Measurements from ENCODE around the gene UCK2.

UCK2 gene

DNA sequence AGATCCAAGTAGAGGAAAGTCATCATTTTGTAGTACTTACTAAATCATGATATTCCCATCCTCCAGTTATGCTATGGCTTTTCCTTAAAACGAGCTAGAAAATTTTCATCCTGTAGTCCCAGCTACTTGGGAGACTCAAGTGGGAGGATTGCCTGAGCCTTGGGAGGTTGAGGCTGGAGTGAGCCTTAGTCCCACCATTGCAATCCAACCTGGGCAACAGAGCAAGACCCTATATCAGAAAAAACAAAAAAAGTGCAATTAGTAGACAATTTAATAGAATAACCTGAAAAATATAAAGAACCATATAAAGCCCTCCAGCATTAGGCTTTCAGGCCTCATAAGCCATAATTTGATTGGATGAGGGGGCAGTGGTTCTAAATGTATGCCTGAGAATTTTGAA lies 6.8 kb downstream of the UCK2 start:
- no peak for DNase-seq (ENCODE audit: low read depth, low spot score)

DNA sequence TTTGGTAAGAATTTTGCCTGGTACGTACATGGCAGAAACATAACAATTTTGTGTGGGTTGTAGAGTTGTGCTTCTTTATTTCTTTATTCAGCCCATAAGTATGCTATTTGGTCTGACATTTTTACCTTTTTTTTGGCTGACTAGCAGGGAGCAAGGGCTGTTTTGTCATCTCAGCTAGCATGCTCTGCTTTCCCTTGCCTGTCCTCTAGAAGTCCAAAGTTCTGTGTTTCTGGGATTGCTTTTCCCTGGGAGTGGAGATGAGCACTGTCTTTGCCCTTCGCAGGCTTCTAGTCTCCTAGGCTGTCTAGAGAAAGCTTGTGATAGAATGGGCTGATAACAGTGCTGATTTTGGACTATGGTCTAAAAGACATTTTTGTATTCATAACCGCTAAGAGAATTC lies 7.5 kb downstream of the UCK2 start:
- DNase-seq (ENCODE audit: low read depth, low spot score) = no peak

DNA sequence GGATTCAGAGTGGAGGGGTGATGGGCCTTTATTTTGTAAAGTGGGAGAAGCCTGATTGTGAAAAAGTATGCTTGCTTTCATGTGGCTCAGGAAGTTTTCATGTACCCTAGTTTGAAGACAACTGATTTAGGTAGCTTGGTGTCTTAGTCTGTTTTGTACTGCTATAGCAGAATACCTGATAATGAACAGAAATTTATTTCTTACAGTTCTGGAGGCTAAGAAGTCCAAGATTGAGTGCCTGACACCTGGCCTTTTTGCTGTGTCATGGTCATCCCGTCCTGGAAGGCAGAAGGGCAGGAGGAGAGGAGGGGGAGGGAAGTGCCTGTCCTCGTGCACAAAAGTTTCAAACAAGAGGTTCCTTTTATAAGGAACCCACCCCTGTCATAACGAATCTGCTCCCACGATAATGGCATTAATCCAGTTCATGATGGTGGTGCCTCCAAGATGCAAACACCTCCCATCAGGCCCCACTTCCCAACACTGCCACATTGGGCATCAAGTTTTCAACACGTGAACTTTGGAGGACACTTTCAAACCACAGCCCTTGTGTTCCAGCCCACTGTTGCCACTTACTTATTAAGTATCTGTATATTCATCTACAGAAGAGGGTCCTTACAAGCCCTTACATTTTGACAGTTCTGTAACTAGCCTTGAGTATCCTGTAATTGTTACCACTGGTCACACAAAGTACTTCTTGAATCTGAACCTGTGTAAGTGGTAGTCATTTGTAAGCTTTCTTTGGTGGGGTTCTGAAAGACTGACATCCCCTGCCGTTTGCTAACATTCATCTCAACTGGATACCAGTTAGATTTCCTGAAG lies 9.5 kb downstream of the UCK2 start:
- DNase-seq (ENCODE audit: low read depth, low spot score) = no peak

DNA sequence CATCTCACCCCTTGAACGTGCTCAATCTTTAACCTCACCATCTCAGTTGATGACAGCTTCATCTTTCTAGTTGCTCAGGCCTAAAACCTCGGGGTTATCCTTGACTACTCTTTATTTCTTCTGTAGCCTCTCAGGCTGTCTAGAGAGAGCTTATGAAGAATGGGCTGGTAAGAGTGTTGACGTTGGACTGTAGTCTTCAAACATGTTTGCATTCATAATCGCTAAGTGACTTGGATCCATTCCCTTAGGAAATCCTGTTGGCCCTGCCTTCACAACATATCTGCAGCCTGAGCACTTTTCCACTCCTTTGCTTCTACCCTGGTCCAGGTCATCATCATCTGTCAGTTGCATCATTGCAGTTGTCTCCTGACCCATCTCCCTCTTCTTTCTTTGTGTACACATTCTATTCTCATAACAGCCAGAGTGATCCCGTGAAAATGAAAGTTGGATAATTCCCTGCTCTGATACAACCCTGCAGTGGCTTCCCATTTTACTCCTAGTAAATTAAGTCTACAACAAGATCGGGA lies 10.5 kb downstream of the UCK2 start:
- DNase-seq (ENCODE audit: low read depth, low spot score) = no peak

DNA sequence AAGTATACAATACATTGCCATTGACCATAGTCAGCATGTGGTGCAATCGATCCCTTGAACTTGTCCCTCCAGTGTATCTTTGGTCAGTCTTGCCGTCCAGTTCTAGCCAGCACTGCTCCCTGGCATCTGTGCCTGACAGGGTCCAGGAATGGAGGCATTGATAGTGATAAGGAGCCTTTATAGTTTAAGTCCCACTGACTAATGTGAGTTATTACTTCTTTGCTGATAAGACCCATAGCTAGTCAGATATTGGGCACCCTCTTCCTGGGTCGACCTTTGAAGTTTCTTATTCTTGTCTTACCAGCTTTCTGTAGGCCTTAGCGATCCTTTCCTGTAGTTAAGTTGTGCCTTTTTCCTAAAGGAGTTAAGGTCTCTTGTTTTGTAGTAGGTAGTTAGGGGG lies 13.0 kb downstream of the UCK2 start:
- DNase-seq (ENCODE audit: low read depth, low spot score) = no peak

DNA sequence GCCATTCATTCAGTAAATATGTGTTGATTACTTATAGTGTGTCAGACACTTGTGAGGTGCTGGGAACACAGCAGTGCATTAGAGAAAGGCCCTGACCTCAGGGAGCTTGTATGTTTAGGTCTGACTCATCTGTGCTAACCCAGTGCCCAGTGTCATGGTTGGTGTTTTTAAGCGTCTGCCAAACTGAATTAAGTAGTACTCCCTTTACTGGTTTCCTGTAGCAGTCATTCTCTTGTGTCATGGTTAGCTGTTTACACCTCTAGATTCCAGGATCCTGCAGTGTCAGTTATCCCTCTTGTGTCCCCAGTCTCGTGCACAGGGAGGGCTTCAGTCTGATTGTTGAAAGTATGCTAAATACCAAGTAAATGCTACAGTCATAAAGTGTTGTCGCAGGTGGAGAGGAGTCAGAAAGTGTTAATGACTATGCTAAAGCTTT lies 14.2 kb downstream of the UCK2 start:
- DNase-seq (ENCODE audit: low read depth, low spot score) = no peak

DNA sequence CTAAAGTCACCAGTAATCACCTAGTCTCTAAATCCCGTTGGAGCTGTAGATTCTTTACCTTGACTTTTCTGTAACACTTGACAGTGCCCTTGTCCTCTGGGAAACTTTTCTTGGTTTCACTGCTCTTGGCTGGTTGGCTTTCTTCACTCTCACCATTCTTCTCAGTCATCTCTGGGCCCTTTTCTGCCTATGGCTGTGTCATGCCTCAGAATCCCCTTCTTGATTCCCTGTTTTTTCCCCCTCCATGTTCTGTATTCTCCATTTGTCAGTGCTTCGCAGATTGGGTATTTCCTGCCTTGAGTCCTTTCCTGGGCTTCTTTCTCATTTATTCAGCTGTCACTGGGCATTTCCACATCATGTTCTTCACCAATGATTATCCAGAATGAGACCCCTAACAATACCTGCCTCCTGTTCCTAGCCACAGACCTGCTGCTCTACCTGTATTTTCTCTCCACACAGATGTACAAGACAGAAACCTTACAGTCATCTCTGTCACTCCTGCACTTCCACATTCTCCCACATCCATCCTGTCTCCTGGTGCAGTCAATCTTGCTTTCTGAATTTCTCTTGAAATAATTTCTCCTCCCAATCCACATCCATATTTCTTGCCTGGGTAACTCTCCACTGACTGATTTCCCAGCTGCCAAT lies 14.7 kb downstream of the UCK2 start:
- no peak for DNase-seq (ENCODE audit: low read depth, low spot score)

DNA sequence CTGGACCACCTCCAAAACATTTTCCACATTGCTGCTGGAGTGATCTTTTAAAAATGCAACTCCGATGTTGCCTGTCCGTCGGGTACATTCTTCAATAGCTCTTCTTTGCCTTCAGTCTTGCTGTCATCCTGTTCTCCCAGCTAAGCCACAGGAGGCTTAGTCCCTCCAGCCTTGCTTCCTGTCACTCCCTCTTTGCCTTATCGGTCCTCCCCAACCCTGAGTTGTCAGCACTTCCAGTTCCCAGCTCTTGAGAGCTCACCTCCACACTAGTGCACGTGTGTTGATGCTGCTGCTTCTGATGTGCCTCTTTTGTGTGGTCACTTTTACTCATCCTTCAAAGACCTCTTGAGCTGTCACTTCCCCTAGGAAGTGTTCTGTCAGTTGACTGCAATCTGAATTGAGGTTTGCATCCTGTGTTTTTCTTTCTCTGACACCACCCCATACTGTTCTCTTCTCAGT lies 15.3 kb downstream of the UCK2 start:
- no peak for DNase-seq (ENCODE audit: low read depth, low spot score)

DNA sequence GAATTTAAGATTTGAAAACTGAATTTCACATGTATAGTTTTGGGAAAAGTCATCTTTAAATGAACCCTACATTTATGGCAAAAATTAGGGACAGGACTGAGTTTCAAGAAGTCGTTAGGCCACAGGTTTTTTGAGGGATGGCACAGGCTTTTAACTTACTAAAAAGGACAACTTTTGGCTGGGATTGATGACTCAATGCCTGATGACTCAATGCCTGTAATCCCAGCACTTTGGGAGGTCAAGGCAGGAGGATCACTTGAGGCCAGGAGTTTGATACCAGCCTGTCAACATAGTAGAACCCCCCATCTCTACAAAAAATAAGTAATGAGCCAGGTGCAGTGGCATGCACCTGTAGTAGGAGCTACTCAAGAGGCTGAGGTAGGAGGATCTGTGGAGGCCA lies 15.9 kb downstream of the UCK2 start:
- no peak for DNase-seq (ENCODE audit: low read depth, low spot score)

DNA sequence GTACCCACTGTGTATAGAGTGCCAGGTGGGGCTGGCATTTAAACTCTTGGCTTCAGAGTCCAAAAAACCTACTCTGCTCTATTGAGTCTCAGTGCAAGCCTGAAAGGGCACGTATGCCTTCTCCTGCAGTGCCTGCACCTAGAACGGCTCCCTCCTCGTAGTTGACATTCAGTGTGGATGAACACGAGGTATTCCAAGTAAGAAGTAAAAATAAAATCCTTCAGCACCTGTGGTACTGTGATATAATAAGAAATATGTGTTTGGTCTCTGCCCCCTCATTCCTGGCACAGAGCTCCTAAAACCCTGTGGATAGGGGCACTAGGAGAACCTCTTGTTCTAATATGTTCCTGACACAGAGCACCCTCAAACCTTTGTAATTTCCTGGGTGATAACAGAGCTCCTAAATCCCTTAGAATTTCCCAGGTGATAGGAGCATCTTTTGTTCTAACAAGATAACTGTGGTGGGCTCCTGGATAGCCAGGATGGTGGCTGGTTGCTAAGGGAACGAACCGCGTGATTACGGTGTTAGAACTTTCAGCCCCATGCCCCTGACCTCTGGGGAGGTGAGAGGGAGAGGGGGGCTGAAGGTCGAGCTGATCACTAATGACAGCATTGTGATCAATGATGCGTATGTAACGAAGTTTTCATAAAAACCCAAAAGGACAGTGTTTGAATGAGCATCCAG lies 16.8 kb downstream of the UCK2 start:
- DNase-seq (ENCODE audit: low read depth, low spot score) = no peak

DNA sequence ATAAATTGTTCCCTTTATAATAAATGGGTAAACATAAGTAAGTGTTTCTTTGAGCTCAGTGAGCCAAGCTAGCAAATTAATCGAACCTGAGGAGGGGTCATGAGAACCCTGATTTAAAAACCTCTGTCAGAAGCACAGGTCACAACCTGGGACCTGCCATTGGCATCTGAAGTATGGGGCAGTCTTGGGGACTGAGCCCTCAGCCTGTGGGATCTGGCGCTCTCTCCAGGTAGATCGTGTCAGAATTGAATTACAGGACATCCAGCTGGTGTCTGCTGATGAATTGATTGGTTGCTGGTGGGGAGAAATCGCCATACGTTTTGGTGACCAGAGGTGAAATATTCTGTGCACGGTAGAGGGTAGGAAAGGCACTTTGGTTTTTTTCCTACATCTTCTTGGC lies 17.5 kb downstream of the UCK2 start:
- no peak for DNase-seq (ENCODE audit: low read depth, low spot score)

DNA sequence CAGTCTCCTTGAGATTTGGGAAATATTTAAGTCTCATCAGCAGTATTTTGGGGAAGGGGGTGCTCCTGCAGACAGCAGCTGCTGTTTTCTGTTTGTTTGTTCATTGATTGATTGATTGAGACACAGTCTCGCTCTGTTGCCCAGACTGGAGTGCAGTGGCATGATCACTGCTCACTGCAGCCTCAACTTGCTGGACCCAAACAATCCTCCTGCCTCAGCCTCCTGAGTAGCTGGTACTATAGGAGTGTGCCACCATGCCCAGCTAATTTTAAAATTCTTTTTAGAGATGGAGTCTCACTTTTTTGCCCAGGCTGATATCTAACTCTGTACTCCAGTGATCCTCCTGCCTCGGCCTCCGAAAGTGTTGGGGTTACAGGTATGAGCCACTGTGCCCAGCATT lies 18.2 kb downstream of the UCK2 start:
- DNase-seq (ENCODE audit: low read depth, low spot score) = no peak

DNA sequence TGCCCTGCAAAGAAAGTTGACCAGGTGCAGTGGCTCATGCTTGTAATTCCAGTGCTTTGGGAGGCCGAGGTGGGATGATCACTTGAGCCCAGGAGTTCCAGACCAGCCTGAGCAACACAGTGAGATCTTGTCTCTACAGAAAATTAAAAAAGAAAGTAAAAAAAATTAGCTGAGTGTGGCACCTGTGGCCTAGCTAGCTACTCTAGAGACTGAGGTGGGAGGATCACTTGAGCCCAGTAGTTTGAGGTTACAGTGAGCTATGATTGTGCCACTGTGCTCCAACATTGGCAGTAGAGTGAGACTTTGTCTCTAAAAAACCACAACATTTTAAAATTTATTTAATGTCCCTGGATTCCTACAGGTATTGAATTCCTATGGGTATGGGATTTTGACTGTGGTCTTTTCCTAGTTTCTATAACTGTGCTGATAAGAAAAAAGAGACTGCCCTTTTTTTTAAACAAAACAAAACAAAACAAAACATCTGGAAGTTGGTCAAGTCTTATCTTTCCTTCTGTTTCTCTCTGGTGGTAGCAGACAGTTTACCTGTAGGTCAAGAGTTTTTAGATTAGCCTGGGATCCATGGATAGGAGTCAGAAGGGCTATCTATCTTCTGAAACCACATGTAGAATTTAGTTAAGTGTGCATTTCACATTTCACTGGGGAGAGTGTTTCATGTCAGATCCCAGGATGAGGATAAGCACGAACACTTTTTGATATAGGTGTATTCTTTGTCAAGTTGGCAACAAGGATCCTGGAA lies 18.8 kb downstream of the UCK2 start:
- DNase-seq (ENCODE audit: low read depth, low spot score) = no peak

DNA sequence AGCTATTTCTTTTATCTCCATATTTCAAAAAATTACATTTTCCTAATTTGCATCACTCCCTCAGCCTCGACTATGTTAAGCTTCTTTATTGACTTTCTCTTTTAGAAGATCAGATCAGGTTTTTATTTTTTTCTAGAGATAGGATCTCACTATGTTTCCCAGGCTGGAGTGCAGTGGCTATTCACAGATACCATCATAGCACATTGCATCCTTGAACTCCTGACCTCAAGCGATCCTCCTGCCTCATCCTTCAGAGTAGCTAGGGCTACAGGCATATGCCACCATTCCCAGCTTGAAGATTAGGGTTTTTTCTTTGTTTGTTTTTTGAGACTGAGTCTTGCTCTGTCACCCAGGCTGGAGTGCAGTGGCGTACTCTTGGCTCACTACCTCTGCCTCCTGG lies 20.1 kb downstream of the UCK2 start:
- DNase-seq (ENCODE audit: low read depth, low spot score) = no peak

DNA sequence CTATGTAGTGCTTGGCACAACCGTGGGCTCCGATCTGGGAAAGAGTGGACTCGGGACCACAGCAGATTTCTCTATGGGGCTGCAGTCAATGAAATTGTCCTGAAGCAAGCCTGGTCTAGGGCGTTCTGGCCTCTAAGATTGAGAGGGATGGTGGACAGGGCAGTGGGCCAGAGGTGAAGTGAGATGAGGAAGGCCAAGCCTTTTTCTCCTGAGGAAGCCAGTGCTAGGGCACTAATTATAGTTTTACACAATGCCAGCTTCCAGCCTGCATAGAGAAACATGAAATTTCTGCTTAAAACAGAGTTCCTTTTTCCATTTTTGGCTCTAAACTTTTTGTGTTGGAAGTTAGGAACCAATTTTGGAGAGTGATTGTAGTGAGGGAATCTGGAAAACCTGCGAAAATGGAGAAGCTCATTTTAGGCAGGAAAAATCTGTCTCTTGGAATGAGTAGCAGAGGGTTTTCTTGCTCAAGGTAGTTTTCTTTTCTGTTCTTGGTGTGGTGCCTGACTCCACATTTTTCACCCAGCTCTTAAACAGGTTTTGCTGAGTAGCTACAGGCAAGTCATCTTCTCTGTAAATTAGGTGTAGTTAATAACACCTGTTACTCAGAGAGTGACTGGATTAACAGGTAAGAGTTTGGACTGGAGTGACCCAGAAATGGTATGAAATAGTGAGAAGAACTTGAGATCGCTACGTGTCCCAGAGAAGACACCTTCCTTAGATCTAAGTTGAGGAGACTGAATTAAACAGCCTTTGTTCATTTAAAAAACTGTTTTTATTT lies 22.1 kb downstream of the UCK2 start:
- no peak for DNase-seq (ENCODE audit: low read depth, low spot score)

DNA sequence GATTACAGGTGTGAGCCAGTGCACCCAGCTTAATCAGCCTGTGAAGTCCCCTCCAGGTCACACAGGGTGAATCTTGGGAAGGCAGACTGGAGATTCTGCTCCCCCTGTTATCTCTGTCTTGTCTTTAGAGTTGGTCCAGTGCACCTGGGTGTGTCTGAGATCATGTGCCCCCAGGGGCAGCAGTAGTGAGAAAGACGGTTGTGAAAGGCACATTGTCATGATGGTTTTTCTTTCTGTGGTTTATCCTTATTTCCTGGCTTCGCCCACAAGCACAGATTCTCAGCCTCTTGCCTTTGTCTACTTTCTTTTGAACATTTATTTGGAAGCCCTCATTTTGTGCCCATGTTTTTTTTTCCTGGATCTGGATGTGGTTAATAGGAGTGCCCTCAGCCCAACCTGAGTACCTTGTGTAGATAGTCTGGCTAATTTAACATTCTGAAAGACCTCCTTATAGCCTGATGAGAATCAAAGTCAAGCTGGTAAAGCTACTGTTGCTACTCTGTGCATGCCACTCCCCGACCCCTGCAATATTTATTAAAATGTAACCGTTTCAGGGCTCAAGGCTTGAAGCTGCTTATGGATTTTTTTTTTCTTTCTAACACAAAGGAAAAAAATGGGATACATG lies 23.7 kb downstream of the UCK2 start:
- no peak for DNase-seq (ENCODE audit: low read depth, low spot score)

DNA sequence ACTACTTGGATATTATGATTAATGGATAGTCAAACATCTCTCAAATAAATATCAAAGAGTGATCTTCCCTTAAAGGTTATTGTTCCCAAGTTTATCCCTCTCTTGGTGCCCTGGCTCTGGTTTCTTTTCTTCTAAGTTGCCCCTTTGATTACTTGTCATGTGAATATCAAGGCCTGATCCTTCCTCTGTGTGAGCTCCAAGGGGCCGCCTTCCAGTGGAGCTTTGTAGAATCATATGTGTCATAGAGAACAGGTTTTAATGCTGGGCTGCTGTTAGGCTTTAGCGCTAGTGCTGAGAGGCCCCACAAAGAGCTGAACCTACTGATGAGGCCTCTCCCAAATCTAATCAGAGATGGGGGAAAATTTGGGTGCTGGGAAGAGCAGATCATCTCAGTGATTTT lies 25.5 kb downstream of the UCK2 start:
- no peak for DNase-seq (ENCODE audit: low read depth, low spot score)

DNA sequence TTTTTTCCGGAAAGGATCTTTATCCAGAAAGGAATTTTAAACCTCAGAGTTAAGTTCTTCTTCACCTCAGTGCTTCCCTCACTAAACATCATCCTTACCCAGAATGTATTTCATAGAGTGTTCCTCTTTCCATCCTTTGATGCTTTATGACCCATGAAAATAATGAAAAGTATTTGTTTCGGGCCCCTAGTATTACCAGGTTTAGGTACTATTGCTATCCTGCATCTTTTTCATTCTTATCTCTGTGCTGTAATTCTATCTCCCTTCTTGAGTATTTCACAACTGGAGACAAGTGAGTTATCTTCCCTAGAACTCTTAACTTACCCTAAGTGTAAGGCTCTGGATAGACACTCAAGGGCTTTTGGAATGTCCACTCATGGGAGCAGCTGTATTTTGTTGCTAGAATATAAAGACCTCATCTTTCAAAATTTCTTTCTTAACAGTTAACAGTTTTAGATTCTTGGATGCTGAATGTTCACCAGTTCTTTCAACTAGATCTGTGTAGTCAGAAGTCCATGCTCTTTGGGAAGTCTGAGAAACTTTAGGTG lies 26.2 kb downstream of the UCK2 start:
- DNase-seq (ENCODE audit: low read depth, low spot score) = no peak

DNA sequence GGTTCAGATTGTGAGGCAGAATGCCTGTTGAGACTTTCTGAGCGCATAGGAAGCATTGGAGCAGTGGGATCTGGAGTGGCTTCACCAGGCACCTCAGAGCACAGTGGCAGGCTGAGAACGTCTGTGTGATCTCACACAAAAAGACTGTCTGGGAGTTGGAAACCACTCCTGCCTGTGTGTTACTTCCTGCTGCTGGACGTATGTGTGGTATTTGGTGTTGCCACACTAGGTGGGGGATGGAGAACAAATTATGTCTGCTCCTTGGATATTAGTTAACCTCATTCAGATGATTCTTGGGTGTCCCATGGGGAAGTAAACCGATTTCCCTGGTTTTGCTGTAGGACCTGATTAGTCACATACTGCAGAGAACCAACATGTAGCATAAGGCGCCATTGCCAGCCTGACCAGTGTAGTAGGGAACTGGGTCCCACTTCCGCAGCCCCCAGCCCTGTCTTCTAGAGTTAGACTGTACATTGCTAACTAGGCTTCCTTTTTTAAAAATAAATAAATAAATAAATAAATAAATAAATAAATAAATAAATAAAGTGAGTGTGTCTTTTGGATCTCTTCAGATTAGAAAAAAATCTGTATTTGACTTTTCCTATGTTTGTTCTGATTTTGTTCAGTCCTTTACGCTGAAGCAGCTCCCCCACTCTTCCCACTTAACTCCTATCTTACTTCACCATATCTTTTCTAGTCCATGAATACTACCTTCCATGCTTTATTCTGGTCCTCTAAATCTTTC lies 26.9 kb downstream of the UCK2 start:
- peak; percentile 55 for DNase-seq (ENCODE audit: low read depth, low spot score)

All from smooth muscle cell of the brain vasculature (primary cell).